GM12878 (cell line): ENCODE measurements around the gene WDR86. TPM values are rescaled to one million over a fixed set of nuclear protein-coding genes. Genes with fewer than 3 reads are reported as not detected.

ENCODE experiments used
- CBX5 ChIP-seq: sonication (generic); IDR thresholded peaks from 2 replicates; pipeline ENCODE4 v1.6.1; 2016; ENCODE audit warnings: low read depth, moderate library complexity, mild to moderate bottlenecking, inconsistent platforms
- ETV6 ChIP-seq, 2 experiments: fragments of 450-650 bp in 1 of 2; IDR thresholded peaks in 1 of 2; conservative IDR thresholded peaks in 1 of 2; 2 replicates each; pipeline ENCODE4 v1.6.1; 2014; ENCODE audit warnings: antibody characterized with exemption in 1 of 2, borderline replicate concordance in 1 of 2, low read depth in 1 of 2, mild to moderate bottlenecking in 1 of 2, moderate library complexity in 1 of 2
- GABPA ChIP-seq: IDR thresholded peaks from 2 replicates; pipeline ENCODE4 v1.6.1; 2014; ENCODE audit warnings: antibody characterized with exemption, low read depth, mild to moderate bottlenecking, inconsistent platforms
- JUND ChIP-seq: IDR thresholded peaks from 2 replicates; pipeline ENCODE4 v1.6.1; 2012; ENCODE audit warnings: low read depth, mild to moderate bottlenecking, low read length, improper control_type of control experiment, moderate library complexity
- KAT2A ChIP-seq: conservative IDR thresholded peaks from 2 replicates; pipeline ENCODE4 v1.6.1; 2011; ENCODE audit warnings: low read depth, low read length; ENCODE audit not compliant: control insufficient read depth
- NR2F1 ChIP-seq: fragments of 450-650 bp; conservative IDR thresholded peaks from 2 replicates; pipeline ENCODE4 v1.6.1; 2017; ENCODE audit warnings: mild to moderate bottlenecking
- POLR2AphosphoS2 ChIP-seq: IDR thresholded peaks from 2 replicates; pipeline ENCODE4 v1.6.1; 2011; ENCODE audit warnings: low read depth, mild to moderate bottlenecking, low read length, improper control_type of control experiment, moderate library complexity
- RUNX3 ChIP-seq: IDR thresholded peaks from 2 replicates; pipeline ENCODE4 v1.6.1; 2012; ENCODE audit warnings: low read length, inconsistent platforms
- SPI1 ChIP-seq: IDR thresholded peaks from 2 replicates; pipeline ENCODE4 v1.6.1; 2011; ENCODE audit warnings: low read depth, mild to moderate bottlenecking, low read length, moderate library complexity, borderline replicate concordance; ENCODE audit not compliant: insufficient read depth
- STAT1 ChIP-seq: fragments of 450-650 bp; conservative IDR thresholded peaks from 2 replicates; pipeline ENCODE4 v1.6.1; 2014; ENCODE audit warnings: antibody characterized with exemption, mild to moderate bottlenecking
- SUZ12 ChIP-seq: fragments of 200-600 bp; sonication (generic); IDR thresholded peaks from one replicate; pipeline ENCODE4 v1.6.1; 2018; ENCODE audit warnings: antibody characterized with exemption, mild to moderate bottlenecking; ENCODE audit not compliant: unreplicated experiment
- TARDBP ChIP-seq: IDR thresholded peaks from 2 replicates; pipeline ENCODE4 v1.6.1; 2016; ENCODE audit warnings: borderline replicate concordance
- TBL1XR1 ChIP-seq: IDR thresholded peaks from 2 replicates; pipeline ENCODE4 v1.6.1; 2012; ENCODE audit warnings: low read depth, low read length, improper control_type of control experiment
- polyA plus RNA-seq, 11 experiments: library from polyadenylated mRNA; depleted of rRNA in 4 of 11; unstranded in 6 of 11; stranded (reverse) in 5 of 11; fragments of >200 nt; fragmentation: Nextera tagmentation in 4 of 11; fragmentation: Illumina TruSeq in 1 of 11; extraction: Ambion mirVana in 4 of 11; extraction: Trizol in 1 of 11; gene quantifications; 1 replicate in 1 of 11; 2 replicates in 10 of 11; pipeline versions ENCODE4 v1.2.1 to v1.2.3, GENCODE V29; 2011 to 2016; ENCODE audit warnings: inconsistent platforms in 2 of 11, missing spikeins in 2 of 11, low read depth in 1 of 11
- total RNA-seq, 4 experiments: library from RNA; depleted of rRNA in 3 of 4; stranded (reverse); fragments of >200 nt in 3 of 4; fragmentation: Illumina TruSeq in 1 of 4; extraction: Trizol in 1 of 4; gene quantifications; 2 replicates each; pipeline versions ENCODE4 v1.2.1 to v1.2.3, GENCODE V29; 2013 to 2021
- TF ChIP-seq, protein P1 (sequence below): fragments of 450-650 bp; IDR thresholded peaks from 2 replicates; pipeline ENCODE4 v1.6.1; 2016; ENCODE audit warnings: mild to moderate bottlenecking
- TF ChIP-seq, protein P2 (sequence below): IDR thresholded peaks from 2 replicates; pipeline ENCODE4 v1.6.1; 2011; ENCODE audit warnings: low read depth, low read length, improper control_type of control experiment, borderline replicate concordance
- TF ChIP-seq, protein P3 (sequence below): fragments of 450-650 bp; IDR thresholded peaks from 2 replicates; pipeline ENCODE4 v1.6.1; 2017; ENCODE audit warnings: mild to moderate bottlenecking, low read depth, inconsistent platforms; ENCODE audit not compliant: poor library complexity, severe bottlenecking
- TF ChIP-seq, protein P4 (sequence below): fragments of 450-650 bp; IDR thresholded peaks from 2 replicates; pipeline ENCODE4 v1.6.1; 2016; ENCODE audit warnings: mild to moderate bottlenecking
- TF ChIP-seq, protein P5 (sequence below): fragments of 450-650 bp; formaldehyde crosslinking; IDR thresholded peaks from 2 replicates; pipeline ENCODE4 v1.5.0; 2022; ENCODE audit warnings: mild to moderate bottlenecking, missing genetic modification characterization

WDR86 gene
- total and polyA plus RNA-seq, 10 of the 15 experiments (the other 5 are each of a cell fraction or from before 2014, with no cell fraction given): 0.05 to 0.19 (median 0.15) TPM; not detected in 7

DNA sequence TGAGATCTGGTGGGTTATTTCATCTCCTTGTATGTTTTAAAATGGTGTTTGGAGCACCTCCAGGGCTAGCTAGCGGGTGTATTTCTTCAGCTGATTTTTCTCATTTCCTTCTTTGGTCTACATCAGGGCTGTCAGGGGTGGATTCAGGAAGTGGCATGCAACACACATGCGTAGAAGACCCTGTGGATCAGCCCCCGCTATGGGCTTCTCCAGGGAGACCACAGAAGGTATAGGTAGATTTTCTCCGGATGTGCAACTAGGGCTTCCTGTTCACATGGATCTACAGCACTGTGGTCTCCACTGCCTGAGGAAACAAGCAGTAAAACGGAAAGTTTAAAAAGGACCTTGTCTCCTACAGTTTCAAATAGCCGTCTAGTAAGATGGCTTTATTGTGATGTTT, 57.9 kb downstream of the WDR86 start (continued):
- TF ChIP-seq, protein P1, sequence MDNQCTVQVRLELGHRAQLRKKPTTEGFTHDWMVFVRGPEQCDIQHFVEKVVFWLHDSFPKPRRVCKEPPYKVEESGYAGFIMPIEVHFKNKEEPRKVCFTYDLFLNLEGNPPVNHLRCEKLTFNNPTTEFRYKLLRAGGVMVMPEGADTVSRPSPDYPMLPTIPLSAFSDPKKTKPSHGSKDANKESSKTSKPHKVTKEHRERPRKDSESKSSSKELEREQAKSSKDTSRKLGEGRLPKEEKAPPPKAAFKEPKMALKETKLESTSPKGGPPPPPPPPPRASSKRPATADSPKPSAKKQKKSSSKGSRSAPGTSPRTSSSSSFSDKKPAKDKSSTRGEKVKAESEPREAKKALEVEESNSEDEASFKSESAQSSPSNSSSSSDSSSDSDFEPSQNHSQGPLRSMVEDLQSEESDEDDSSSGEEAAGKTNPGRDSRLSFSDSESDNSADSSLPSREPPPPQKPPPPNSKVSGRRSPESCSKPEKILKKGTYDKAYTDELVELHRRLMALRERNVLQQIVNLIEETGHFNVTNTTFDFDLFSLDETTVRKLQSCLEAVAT: no peak
- TF ChIP-seq, protein P2, sequence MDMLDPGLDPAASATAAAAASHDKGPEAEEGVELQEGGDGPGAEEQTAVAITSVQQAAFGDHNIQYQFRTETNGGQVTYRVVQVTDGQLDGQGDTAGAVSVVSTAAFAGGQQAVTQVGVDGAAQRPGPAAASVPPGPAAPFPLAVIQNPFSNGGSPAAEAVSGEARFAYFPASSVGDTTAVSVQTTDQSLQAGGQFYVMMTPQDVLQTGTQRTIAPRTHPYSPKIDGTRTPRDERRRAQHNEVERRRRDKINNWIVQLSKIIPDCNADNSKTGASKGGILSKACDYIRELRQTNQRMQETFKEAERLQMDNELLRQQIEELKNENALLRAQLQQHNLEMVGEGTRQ: no peak
- no peak for TF ChIP-seq TBL1XR1
- TF ChIP-seq NR2F1: no peak
- TF ChIP-seq, protein P3, sequence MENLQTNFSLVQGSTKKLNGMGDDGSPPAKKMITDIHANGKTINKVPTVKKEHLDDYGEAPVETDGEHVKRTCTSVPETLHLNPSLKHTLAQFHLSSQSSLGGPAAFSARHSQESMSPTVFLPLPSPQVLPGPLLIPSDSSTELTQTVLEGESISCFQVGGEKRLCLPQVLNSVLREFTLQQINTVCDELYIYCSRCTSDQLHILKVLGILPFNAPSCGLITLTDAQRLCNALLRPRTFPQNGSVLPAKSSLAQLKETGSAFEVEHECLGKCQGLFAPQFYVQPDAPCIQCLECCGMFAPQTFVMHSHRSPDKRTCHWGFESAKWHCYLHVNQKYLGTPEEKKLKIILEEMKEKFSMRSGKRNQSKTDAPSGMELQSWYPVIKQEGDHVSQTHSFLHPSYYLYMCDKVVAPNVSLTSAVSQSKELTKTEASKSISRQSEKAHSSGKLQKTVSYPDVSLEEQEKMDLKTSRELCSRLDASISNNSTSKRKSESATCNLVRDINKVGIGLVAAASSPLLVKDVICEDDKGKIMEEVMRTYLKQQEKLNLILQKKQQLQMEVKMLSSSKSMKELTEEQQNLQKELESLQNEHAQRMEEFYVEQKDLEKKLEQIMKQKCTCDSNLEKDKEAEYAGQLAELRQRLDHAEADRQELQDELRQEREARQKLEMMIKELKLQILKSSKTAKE: no peak
- no peak for TF ChIP-seq POLR2AphosphoS2
- no peak for TF ChIP-seq STAT1
- no peak for TF ChIP-seq TARDBP
- no peak for TF ChIP-seq CBX5
- no peak for TF ChIP-seq KAT2A
- no peak for TF ChIP-seq JUND
- TF ChIP-seq, protein P4, sequence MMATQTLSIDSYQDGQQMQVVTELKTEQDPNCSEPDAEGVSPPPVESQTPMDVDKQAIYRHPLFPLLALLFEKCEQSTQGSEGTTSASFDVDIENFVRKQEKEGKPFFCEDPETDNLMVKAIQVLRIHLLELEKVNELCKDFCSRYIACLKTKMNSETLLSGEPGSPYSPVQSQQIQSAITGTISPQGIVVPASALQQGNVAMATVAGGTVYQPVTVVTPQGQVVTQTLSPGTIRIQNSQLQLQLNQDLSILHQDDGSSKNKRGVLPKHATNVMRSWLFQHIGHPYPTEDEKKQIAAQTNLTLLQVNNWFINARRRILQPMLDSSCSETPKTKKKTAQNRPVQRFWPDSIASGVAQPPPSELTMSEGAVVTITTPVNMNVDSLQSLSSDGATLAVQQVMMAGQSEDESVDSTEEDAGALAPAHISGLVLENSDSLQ: 0 out of 2 replicates have a peak, but pooled peaks have one; percentile 34
- TF ChIP-seq SPI1: peak; percentile 79
- TF ChIP-seq RUNX3: peak; percentile 56; the same call in 1 of the 2 replicates
- TF ChIP-seq, protein P5, sequence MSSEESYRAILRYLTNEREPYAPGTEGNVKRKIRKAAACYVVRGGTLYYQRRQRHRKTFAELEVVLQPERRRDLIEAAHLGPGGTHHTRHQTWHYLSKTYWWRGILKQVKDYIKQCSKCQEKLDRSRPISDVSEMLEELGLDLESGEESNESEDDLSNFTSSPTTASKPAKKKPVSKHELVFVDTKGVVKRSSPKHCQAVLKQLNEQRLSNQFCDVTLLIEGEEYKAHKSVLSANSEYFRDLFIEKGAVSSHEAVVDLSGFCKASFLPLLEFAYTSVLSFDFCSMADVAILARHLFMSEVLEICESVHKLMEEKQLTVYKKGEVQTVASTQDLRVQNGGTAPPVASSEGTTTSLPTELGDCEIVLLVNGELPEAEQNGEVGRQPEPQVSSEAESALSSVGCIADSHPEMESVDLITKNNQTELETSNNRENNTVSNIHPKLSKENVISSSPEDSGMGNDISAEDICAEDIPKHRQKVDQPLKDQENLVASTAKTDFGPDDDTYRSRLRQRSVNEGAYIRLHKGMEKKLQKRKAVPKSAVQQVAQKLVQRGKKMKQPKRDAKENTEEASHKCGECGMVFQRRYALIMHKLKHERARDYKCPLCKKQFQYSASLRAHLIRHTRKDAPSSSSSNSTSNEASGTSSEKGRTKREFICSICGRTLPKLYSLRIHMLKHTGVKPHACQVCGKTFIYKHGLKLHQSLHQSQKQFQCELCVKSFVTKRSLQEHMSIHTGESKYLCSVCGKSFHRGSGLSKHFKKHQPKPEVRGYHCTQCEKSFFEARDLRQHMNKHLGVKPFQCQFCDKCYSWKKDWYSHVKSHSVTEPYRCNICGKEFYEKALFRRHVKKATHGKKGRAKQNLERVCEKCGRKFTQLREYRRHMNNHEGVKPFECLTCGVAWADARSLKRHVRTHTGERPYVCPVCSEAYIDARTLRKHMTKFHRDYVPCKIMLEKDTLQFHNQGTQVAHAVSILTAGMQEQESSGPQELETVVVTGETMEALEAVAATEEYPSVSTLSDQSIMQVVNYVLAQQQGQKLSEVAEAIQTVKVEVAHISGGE (CRISPR knock-in tag): no peak
- TF ChIP-seq ETV6 (conservative IDR thresholded peaks at IDR 0.05 in 1 of 2, IDR thresholded peaks at IDR 0.05 in 1 of 2; ENCODE audit: borderline replicate concordance in 1 of 2, low read depth in 1 of 2): peak in 1 of 2 experiments; percentile 25; a peak in 1 of 4 replicates
- no peak for TF ChIP-seq SUZ12
- 0 out of 2 replicates have a peak, but pooled peaks have one; percentile 56 for TF ChIP-seq GABPA
